Measurements from ENCODE around the gene STRN.
"Not testable (repeated sequence)": the region's sequence is repeated elsewhere in the genome, so short reads cannot be mapped to it uniquely, and the experiment has no call there.

DNA sequence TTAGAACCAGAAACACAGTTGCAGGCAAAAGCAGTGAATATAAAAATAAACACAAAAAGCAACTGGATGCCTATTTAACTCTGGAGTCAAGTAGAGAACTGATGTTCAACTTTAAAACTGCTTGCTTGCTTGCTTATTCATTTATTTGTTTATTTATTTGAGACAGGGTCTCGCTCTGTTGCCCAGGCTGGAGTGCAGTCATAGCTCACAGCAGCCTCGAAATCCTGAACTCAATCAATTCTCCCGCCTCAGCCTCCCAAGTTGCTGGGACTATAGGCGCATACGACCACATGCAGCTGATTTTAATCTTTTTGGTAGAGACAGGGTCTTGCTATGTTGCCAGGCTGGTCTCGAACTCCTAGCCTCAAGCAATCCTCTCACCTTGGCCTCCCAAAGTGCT, 34.6 kb downstream of the STRN start:
- TF ChIP-seq, protein P1, sequence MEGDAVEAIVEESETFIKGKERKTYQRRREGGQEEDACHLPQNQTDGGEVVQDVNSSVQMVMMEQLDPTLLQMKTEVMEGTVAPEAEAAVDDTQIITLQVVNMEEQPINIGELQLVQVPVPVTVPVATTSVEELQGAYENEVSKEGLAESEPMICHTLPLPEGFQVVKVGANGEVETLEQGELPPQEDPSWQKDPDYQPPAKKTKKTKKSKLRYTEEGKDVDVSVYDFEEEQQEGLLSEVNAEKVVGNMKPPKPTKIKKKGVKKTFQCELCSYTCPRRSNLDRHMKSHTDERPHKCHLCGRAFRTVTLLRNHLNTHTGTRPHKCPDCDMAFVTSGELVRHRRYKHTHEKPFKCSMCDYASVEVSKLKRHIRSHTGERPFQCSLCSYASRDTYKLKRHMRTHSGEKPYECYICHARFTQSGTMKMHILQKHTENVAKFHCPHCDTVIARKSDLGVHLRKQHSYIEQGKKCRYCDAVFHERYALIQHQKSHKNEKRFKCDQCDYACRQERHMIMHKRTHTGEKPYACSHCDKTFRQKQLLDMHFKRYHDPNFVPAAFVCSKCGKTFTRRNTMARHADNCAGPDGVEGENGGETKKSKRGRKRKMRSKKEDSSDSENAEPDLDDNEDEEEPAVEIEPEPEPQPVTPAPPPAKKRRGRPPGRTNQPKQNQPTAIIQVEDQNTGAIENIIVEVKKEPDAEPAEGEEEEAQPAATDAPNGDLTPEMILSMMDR (IDR thresholded peaks at IDR 0.05) = not testable (repeated sequence)
- not testable (repeated sequence) for TF ChIP-seq POLR2A (IDR thresholded peaks at IDR 0.05)
